ENCODE data around the gene ARHGAP15.

ARHGAP15 gene

GRCh38 chr2:143442193-143442592 lies 313.0 kb downstream of the ARHGAP15 start:
- no peaks in the 10 kb centered on the region for H3K27me3 ChIP-seq (ENCODE audit: insufficient read depth, poor library complexity, severe bottlenecking)
- TF ChIP-seq GABPA (IDR thresholded peaks at IDR 0.05; ENCODE audit: low read depth) = no peak
- TF ChIP-seq REST (IDR thresholded peaks at IDR 0.05; ENCODE audit: insufficient replicate concordance, low read depth) = no peak
- no peak for TF ChIP-seq POLR2AphosphoS5 (IDR thresholded peaks at IDR 0.05; ENCODE audit: low read depth)
- no peak for TF ChIP-seq SPI1 (IDR thresholded peaks at IDR 0.05; ENCODE audit: borderline replicate concordance, low read depth)
- no peak overlapping the region for H3K4me3 ChIP-seq (replicated peaks; ENCODE audit: insufficient read depth, low read length)
- no peak overlapping the region for H3K27ac ChIP-seq (replicated peaks)
- DNase-seq (ENCODE audit: low read depth in 1 of 2, low spot score in 1 of 2) = no peak

- no peak for DNase-seq (ENCODE audit: low read depth in 1 of 2, low spot score in 1 of 2)
- H3K27ac ChIP-seq (replicated peaks) = no peak overlapping the region
- no peaks in the 10 kb centered on the region for H3K27me3 ChIP-seq (ENCODE audit: insufficient read depth, poor library complexity, severe bottlenecking)
- TF ChIP-seq REST (IDR thresholded peaks at IDR 0.05; ENCODE audit: insufficient replicate concordance, low read depth) = no peak
- H3K4me3 ChIP-seq (replicated peaks; ENCODE audit: insufficient read depth, low read length) = no peak overlapping the region
Observed at GRCh38 chr2:143451642-143452281, 322.5 kb downstream of the ARHGAP15 start.

GRCh38 chr2:143452817-143453451 lies 323.7 kb downstream of the ARHGAP15 start:
- DNase-seq (ENCODE audit: low read depth in 1 of 2, low spot score in 1 of 2) = no peak
- Histone ChIP-seq H3K27me3 (ENCODE audit: insufficient read depth, poor library complexity, severe bottlenecking) (no peaks in the 10 kb centered on the region), H3K4me3 (replicated peaks; ENCODE audit: insufficient read depth, low read length) (no peak overlapping the region), H3K27ac (replicated peaks) (no peak overlapping the region)
- TF ChIP-seq POLR2AphosphoS5 (IDR thresholded peaks at IDR 0.05; ENCODE audit: low read depth) (no peak), CTCF (IDR thresholded peaks at IDR 0.05; ENCODE audit: insufficient read depth, low read length) (no peak), REST (IDR thresholded peaks at IDR 0.05; ENCODE audit: insufficient replicate concordance, low read depth) (no peak), SPI1 (IDR thresholded peaks at IDR 0.05; ENCODE audit: borderline replicate concordance, low read depth) (no peak), GABPA (IDR thresholded peaks at IDR 0.05; ENCODE audit: low read depth) (no peak)

- H3K27ac ChIP-seq (replicated peaks) = no peak overlapping the region
- no peaks in the 10 kb centered on the region for H3K27me3 ChIP-seq (ENCODE audit: insufficient read depth, poor library complexity, severe bottlenecking)
- TF ChIP-seq SPI1 (IDR thresholded peaks at IDR 0.05; ENCODE audit: borderline replicate concordance, low read depth) = no peak
- no peak for TF ChIP-seq CTCF (IDR thresholded peaks at IDR 0.05; ENCODE audit: insufficient read depth, low read length)
- no peak for TF ChIP-seq REST (IDR thresholded peaks at IDR 0.05; ENCODE audit: insufficient replicate concordance, low read depth)
- no peak for TF ChIP-seq GABPA (IDR thresholded peaks at IDR 0.05; ENCODE audit: low read depth)
- TF ChIP-seq POLR2AphosphoS5 (IDR thresholded peaks at IDR 0.05; ENCODE audit: low read depth) = no peak
- no peak for DNase-seq (ENCODE audit: low read depth in 1 of 2, low spot score in 1 of 2)
- H3K4me3 ChIP-seq (replicated peaks; ENCODE audit: insufficient read depth, low read length) = no peak overlapping the region
Observed at GRCh38 chr2:143453981-143454511, 324.8 kb downstream of the ARHGAP15 start.

All from HL-60 (cell line).